Prostate gland (tissue), 2 donors: ENCODE measurements around the gene NEURL1B. TPM values are rescaled to one million over a fixed set of nuclear protein-coding genes. Genes with fewer than 3 reads are reported as not detected.

Source experiments
- DNase-seq: peaks from one replicate; pipeline ENCODE4 v3.0.0-alpha.2; 2019; ENCODE audit warnings: low spot score
- H3K27ac ChIP-seq, 2 donors: fragments of 200-600 bp; sonication (generic); 2 replicates each; pipeline ENCODE4 v1.5.1; 2017 to 2019
- H3K27me3 ChIP-seq: fragments of 200-600 bp; sonication (generic); replicated peaks from 2 replicates; pipeline ENCODE4 v1.5.1; 2019; ENCODE audit not compliant: insufficient read depth
- H3K36me3 ChIP-seq, 2 donors: fragments of 200-600 bp; sonication (generic); 1 replicate in 1 of 2; 2 replicates in 1 of 2; pipeline versions ENCODE4 v1.5.1 to v1.8.1; 2017 to 2019
- H3K4me1 ChIP-seq: fragments of 200-600 bp; sonication (generic); replicated peaks from 2 replicates; pipeline ENCODE4 v1.5.1; 2019
- H3K4me3 ChIP-seq, 2 donors: fragments of 200-600 bp; sonication (generic); 2 replicates each; pipeline ENCODE4 v1.5.1; 2017 to 2019
- H3K9me3 ChIP-seq: fragments of 200-600 bp; sonication (generic); 2 replicates; pipeline ENCODE4 v1.5.1; 2017
- CTCF ChIP-seq, 4 experiments: fragments of 200-600 bp in 2 of 4; fragments of 450-650 bp in 2 of 4; sonication (generic) in 2 of 4; IDR thresholded peaks; 1 replicate in 3 of 4; 2 replicates in 1 of 4; pipeline ENCODE4 v1.5.1; 2016 to 2019; ENCODE audit warnings: antibody characterized with exemption in 4 of 4, mild to moderate bottlenecking in 2 of 4, moderate library complexity in 2 of 4
- POLR2A ChIP-seq: fragments of 450-650 bp; IDR thresholded peaks from one replicate; pipeline ENCODE4 v1.6.1; 2016; ENCODE audit warnings: antibody characterized with exemption, mild to moderate bottlenecking
- POLR2AphosphoS5 ChIP-seq: sonication (generic); formaldehyde crosslinking; IDR thresholded peaks from one replicate; pipeline ENCODE4 v1.6.1; 2017; ENCODE audit warnings: antibody characterized with exemption
- WGBS: methylation state at CpG from one replicate; pipeline ENCODE4 v1.1.5; 2018; 5-methylcytosine and 5-hydroxymethylcytosine counted together
- intact Hi-C: fragments of 100-400 bp; cut with DNase I; formaldehyde crosslinking; loops from one replicate; pipeline ENCODE4 v1.14.2; 2022
- total RNA-seq, 2 donors: library from RNA; depleted of rRNA; stranded (reverse); fragments of >200 nt; gene quantifications; one replicate each; pipeline ENCODE4 v1.1.0, GENCODE V29; 2016

Gene NEURL1B
- total RNA-seq, 2 donors from 2014 or later = 23.9 to 39.9 TPM

GRCh38 chr5:172667786-172668593 is 26.9 kb downstream of the NEURL1B start:
- Histone ChIP-seq H3K4me1 (no peaks in the 10 kb centered on the region), H3K4me3 (no peak overlapping the region), H3K9me3 (no peaks in the 10 kb centered on the region), H3K27me3 (no peaks in the 10 kb centered on the region), H3K36me3 (no peaks in the 10 kb centered on the region), H3K27ac (peak overlapping the region; percentile 9 to 22)
- DNase-seq = no peak
- TF ChIP-seq POLR2AphosphoS5 (no peak), POLR2A (no peak), CTCF (IDR thresholded peaks at IDR 0.05) (no peak)
- intact Hi-C loops = no loop called here
- WGBS = 59% methylated on average over 7 of the region's 7 CpGs

- H3K4me1 ChIP-seq = no peaks in the 10 kb centered on the region
- H3K27ac ChIP-seq = peak overlapping the region; percentile 9 to 22
- no peak for TF ChIP-seq POLR2A
- TF ChIP-seq CTCF (IDR thresholded peaks at IDR 0.05) = no peak
- no peak for TF ChIP-seq POLR2AphosphoS5
- intact Hi-C loops = no loop called here
- no peak for DNase-seq
- H3K27me3 ChIP-seq = no peaks in the 10 kb centered on the region
- no peak overlapping the region for H3K4me3 ChIP-seq
- H3K9me3 ChIP-seq = no peaks in the 10 kb centered on the region
- WGBS = 67% methylated on average over 11 of the region's 11 CpGs
- H3K36me3 ChIP-seq = no peaks in the 10 kb centered on the region
Observed at GRCh38 chr5:172668594-172669071, 27.6 kb downstream of the NEURL1B start.

- WGBS = 80% methylated on average over 45 of the region's 45 CpGs
Observed at GRCh38 chr5:172669386-172670004, 28.4 kb downstream of the NEURL1B start.

GRCh38 chr5:172670005-172670402 is 28.9 kb downstream of the NEURL1B start:
- H3K4me3 ChIP-seq = no peak overlapping the region
- H3K27ac ChIP-seq = no peak overlapping the region
- no peaks in the 10 kb centered on the region for H3K9me3 ChIP-seq
- 84% methylated on average over 51 of the region's 51 CpGs for WGBS
- intact Hi-C loops = no loop called here
- no peaks in the 10 kb centered on the region for H3K4me1 ChIP-seq
- no peaks in the 10 kb centered on the region for H3K36me3 ChIP-seq
- no peak for DNase-seq
- TF ChIP-seq POLR2A = no peak
- TF ChIP-seq POLR2AphosphoS5 = no peak
- no peak for TF ChIP-seq CTCF (IDR thresholded peaks at IDR 0.05)
- no peaks in the 10 kb centered on the region for H3K27me3 ChIP-seq

More at GRCh38 chr5:172669386-172670004, 28.4 kb downstream of the NEURL1B start:
- Histone ChIP-seq H3K4me1 (no peaks in the 10 kb centered on the region), H3K9me3 (no peaks in the 10 kb centered on the region), H3K36me3 (no peaks in the 10 kb centered on the region), H3K27ac (no peak overlapping the region), H3K27me3 (no peaks in the 10 kb centered on the region), H3K4me3 (no peak overlapping the region)
- no peak for DNase-seq
- intact Hi-C loops = no loop called here
- TF ChIP-seq POLR2AphosphoS5 (no peak), CTCF (IDR thresholded peaks at IDR 0.05) (no peak), POLR2A (no peak)
